DND-41 (cell line): ENCODE measurements around the gene ANKMY1.

ENCODE experiments used
- ATAC-seq: fragments of 200-7000 bp; cut with Tn5 transposase; 3 replicates; pipeline ENCODE4 v1.9.1; 2021; ENCODE audit warnings: low read depth; ENCODE audit not compliant: insufficient read depth
- DNase-seq: peaks from one replicate; pipeline ENCODE4 v3.0.0-alpha.2; 2020
- H2AFZ ChIP-seq: 2 replicates; pipeline ENCODE4 v1.6.0; 2012; ENCODE audit warnings: low read depth, low read length
- H3K27ac ChIP-seq: 2 replicates; pipeline ENCODE4 v1.5.1; 2012; ENCODE audit warnings: low read length, inconsistent platforms
- H3K27me3 ChIP-seq: fragments of 200-600 bp; sonication (generic); 2 replicates; pipeline ENCODE4 v1.6.0; 2012; ENCODE audit warnings: low read length, mild to moderate bottlenecking, inconsistent platforms; ENCODE audit not compliant: insufficient read depth, poor library complexity
- H3K36me3 ChIP-seq: 2 replicates; pipeline ENCODE4 v1.5.1; 2012; ENCODE audit warnings: low read length, inconsistent platforms; ENCODE audit not compliant: insufficient read depth
- H3K4me1 ChIP-seq: 2 replicates; pipeline ENCODE4 v1.5.1; 2012; ENCODE audit warnings: mild to moderate bottlenecking, low read length; ENCODE audit not compliant: insufficient read depth
- H3K4me2 ChIP-seq: 2 replicates; pipeline ENCODE4 v1.6.0; 2012; ENCODE audit warnings: mild to moderate bottlenecking, moderate library complexity, low read length, inconsistent platforms; ENCODE audit not compliant: insufficient read depth
- H3K4me3 ChIP-seq, 2 experiments: fragments of 200-600 bp in 1 of 2; shearing (Covaris generic) in 1 of 2; 2 replicates each; pipeline ENCODE4 v1.5.1; 2012 to 2016; ENCODE audit warnings: inconsistent platforms in 2 of 2, low read length in 2 of 2, mild to moderate bottlenecking in 2 of 2, low read depth in 1 of 2, moderate library complexity in 1 of 2
- H3K79me2 ChIP-seq: 2 replicates; pipeline ENCODE4 v1.6.0; 2012; ENCODE audit warnings: low read length, inconsistent platforms; ENCODE audit not compliant: insufficient read depth
- H3K9ac ChIP-seq: 2 replicates; pipeline ENCODE4 v1.6.0; 2012; ENCODE audit warnings: low read depth, mild to moderate bottlenecking, inconsistent platforms, low read length, moderate library complexity
- H3K9me3 ChIP-seq: 2 replicates; pipeline ENCODE4 v1.5.1; 2012; ENCODE audit warnings: low read length, moderate library complexity, mild to moderate bottlenecking, inconsistent platforms; ENCODE audit not compliant: insufficient read depth, severe bottlenecking
- H4K20me1 ChIP-seq: 2 replicates; pipeline ENCODE4 v1.6.0; 2012; ENCODE audit warnings: low read length; ENCODE audit not compliant: insufficient read depth
- CTCF ChIP-seq: IDR thresholded peaks from 2 replicates; pipeline ENCODE4 v1.5.1; 2012; ENCODE audit warnings: borderline replicate concordance, low read length, moderate library complexity, mild to moderate bottlenecking; ENCODE audit not compliant: poor library complexity, severe bottlenecking; ENCODE audit errors: extremely low read depth
- EZH2 ChIP-seq: IDR thresholded peaks from 3 replicates; pipeline ENCODE4 v1.6.1; 2012; ENCODE audit warnings: borderline replicate concordance, low read depth, mild to moderate bottlenecking, moderate library complexity, low read length, inconsistent platforms; ENCODE audit not compliant: severe bottlenecking

Gene ANKMY1

DNA sequence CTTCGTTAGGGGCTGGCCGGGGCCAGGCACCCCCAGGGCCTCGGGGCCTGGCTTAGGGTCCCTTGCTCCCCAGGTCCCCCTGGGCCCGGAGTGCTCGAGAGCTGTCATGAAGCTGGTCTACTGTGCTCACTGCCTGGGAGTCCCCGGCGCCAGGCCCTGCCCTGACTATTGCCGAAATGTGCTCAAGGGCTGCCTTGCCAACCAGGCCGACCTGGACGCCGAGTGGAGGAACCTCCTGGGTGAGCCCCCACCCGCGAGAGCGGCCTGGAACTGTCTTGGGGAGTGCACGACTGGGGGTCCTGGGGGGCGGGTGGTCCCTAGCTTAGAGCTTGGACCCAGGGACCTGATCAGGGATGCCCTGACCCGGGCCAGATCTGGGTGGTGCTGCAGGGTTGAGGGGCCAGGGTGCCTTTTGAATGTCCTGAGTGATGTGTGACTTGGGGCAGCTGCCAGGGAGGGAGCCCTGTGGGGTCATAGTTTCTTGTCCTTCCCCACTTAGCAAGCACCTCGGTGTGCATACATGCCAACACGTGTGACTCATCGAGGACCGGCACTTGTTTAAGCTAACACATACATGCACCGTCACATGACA lies 94.4 kb downstream of the ANKMY1 start:
- TF ChIP-seq CTCF (no peak), EZH2 (no peak)
- no peak overlapping the region for H3K4me3 ChIP-seq

DNA sequence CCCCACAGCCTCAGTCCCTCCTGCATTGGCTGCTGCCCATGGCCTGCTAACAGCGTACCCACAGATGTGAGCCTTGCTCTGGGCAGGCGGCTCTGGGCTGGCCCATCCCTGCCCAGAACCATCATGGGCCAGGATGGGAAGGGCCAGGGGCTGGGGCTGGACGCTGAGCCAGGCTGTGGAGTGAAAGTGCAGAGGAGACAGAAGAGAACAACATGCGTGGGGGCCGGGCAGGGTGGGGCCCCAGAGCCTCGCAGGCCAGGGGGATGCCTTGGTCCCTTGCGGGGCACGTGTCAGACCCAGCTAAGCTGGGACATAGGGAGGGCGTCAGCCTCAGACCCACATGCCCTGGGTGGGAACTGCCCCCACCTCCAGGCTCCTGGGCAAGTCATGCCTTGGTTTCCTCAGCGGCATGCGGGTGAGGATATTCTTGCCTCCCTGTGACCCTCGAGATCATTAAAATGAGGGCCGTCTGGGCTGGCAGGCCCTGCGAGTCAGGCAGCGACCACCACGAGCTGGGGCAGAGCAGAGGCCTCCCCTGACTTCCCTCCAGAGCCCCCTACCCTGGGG lies 95.0 kb downstream of the ANKMY1 start:
- Histone ChIP-seq H3K79me2 (no peaks in the 10 kb centered on the region), H3K4me1 (no peaks in the 10 kb centered on the region), H3K4me3 (no peak overlapping the region), H3K27ac (no peak overlapping the region), H2AFZ (no peak overlapping the region), H3K9me3 (no peaks in the 10 kb centered on the region), H3K9ac (no peak overlapping the region), H3K4me2 (no peak overlapping the region), H4K20me1 (0 out of 2 replicates have a peak, but pooled peaks cover 3% of the 10 kb centered on the region), H3K27me3 (no peaks in the 10 kb centered on the region), H3K36me3 (peaks cover 4% of the 10 kb centered on the region; the same call in 1 of the 2 replicates)
- TF ChIP-seq EZH2, result no peak
- TF ChIP-seq CTCF, result no peak
- ATAC-seq (no peak), DNase-seq (no peak)

More for the DNA sequence above, 94.4 kb downstream of the ANKMY1 start:
- no peak overlapping the region for H2AFZ ChIP-seq
- H3K4me2 ChIP-seq, result no peak overlapping the region
- ATAC-seq, result no peak
- H4K20me1 ChIP-seq, result 0 out of 2 replicates have a peak, but pooled peaks cover 3% of the 10 kb centered on the region
- H3K36me3 ChIP-seq, result peaks cover 5% of the 10 kb centered on the region; the same call in 1 of the 2 replicates
- H3K79me2 ChIP-seq, result no peaks in the 10 kb centered on the region
- DNase-seq, result no peak
- H3K9me3 ChIP-seq, result no peaks in the 10 kb centered on the region
- H3K9ac ChIP-seq, result no peak overlapping the region
- H3K27ac ChIP-seq, result no peak overlapping the region
- no peaks in the 10 kb centered on the region for H3K27me3 ChIP-seq
- H3K4me1 ChIP-seq, result no peaks in the 10 kb centered on the region

- no peak overlapping the region for H3K9ac ChIP-seq
- no peak overlapping the region for H3K27ac ChIP-seq
- ATAC-seq, result no peak
- H3K4me3 ChIP-seq, result no peak overlapping the region
- TF ChIP-seq EZH2 (no peak), CTCF (no peak)
- 0 out of 2 replicates have a peak, but pooled peaks cover 3% of the 10 kb centered on the region for H4K20me1 ChIP-seq
- H3K4me2 ChIP-seq, result no peak overlapping the region
- no peaks in the 10 kb centered on the region for H3K9me3 ChIP-seq
- H3K27me3 ChIP-seq, result no peaks in the 10 kb centered on the region
- no peaks in the 10 kb centered on the region for H3K4me1 ChIP-seq
- no peak overlapping the region for H2AFZ ChIP-seq
- no peak for DNase-seq
- H3K79me2 ChIP-seq, result no peaks in the 10 kb centered on the region
- H3K36me3 ChIP-seq, result no peaks in the 10 kb centered on the region
Measured at GRCh38 chr2:240462073-240462706, 95.6 kb downstream of the ANKMY1 start.
